Esophagus muscularis mucosa (tissue), 4 donors: ENCODE results near the gene SH2D5.

Source experiments
- EP300 ChIP-seq: sonication (generic); formaldehyde crosslinking; IDR thresholded peaks from one replicate; pipeline ENCODE4 v1.6.1; 2017; ENCODE audit warnings: antibody characterized with exemption
- POLR2A ChIP-seq: fragments of 450-650 bp; IDR thresholded peaks from one replicate; pipeline ENCODE4 v1.6.1; 2017; ENCODE audit warnings: antibody characterized with exemption, moderate library complexity, mild to moderate bottlenecking, low read depth
- TF ChIP-seq, protein P1 (sequence below), 3 experiments: fragments of 200-600 bp in 2 of 3; fragments of 450-650 bp in 1 of 3; sonication (generic) in 2 of 3; IDR thresholded peaks; one replicate each; pipeline ENCODE4 v1.5.1; 2017 to 2019; ENCODE audit warnings: antibody characterized with exemption in 3 of 3, mild to moderate bottlenecking in 2 of 3, moderate library complexity in 1 of 3

GRCh38 chr1:20695515-20695914, 37.0 kb downstream of the SH2D5 start:
- TF ChIP-seq, protein P1, sequence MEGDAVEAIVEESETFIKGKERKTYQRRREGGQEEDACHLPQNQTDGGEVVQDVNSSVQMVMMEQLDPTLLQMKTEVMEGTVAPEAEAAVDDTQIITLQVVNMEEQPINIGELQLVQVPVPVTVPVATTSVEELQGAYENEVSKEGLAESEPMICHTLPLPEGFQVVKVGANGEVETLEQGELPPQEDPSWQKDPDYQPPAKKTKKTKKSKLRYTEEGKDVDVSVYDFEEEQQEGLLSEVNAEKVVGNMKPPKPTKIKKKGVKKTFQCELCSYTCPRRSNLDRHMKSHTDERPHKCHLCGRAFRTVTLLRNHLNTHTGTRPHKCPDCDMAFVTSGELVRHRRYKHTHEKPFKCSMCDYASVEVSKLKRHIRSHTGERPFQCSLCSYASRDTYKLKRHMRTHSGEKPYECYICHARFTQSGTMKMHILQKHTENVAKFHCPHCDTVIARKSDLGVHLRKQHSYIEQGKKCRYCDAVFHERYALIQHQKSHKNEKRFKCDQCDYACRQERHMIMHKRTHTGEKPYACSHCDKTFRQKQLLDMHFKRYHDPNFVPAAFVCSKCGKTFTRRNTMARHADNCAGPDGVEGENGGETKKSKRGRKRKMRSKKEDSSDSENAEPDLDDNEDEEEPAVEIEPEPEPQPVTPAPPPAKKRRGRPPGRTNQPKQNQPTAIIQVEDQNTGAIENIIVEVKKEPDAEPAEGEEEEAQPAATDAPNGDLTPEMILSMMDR (IDR thresholded peaks at IDR 0.05) = no peak
- TF ChIP-seq POLR2A = no peak
- TF ChIP-seq EP300 = no peak
